Activated CD8-positive, alpha-beta T cell treated with anti-CD3 and anti-CD28 coated beads for 36 hours (primary cell): ENCODE measurements around the gene BDNF. TPM values are rescaled to one million over a fixed set of nuclear protein-coding genes. Genes with fewer than 3 reads are reported as not detected.

Source experiments
- ATAC-seq: fragments of 200-7000 bp; cut with Tn5 transposase; one replicate; pipeline ENCODE4 v1.10.0; 2021; ENCODE audit warnings: mild to moderate bottlenecking, moderate library complexity
- CTCF ChIA-PET: fragments of 350-600 bp; sonication (Branson Sonifier 250); formaldehyde crosslinking; loops from one replicate; lab custom pipeline; 2021; ENCODE audit warnings: antibody characterized with exemption; lab: Charles Lee
- POLR2A ChIA-PET: fragments of 350-600 bp; sonication (Branson Sonifier 250); formaldehyde crosslinking; loops from one replicate; lab custom pipeline; 2021; ENCODE audit warnings: antibody characterized with exemption; lab: Charles Lee
- DNase-seq: peaks from one replicate; pipeline ENCODE4 v3.0.0-alpha.2; 2020
- H3K27ac Mint-ChIP-seq: one replicate; pipeline ENCODE4 v1.8.0; 2021; ENCODE audit warnings: mild to moderate bottlenecking, mixed read lengths
- H3K27me3 Mint-ChIP-seq: one replicate; pipeline ENCODE4 v1.8.0; 2021; ENCODE audit warnings: mixed read lengths
- H3K36me3 Mint-ChIP-seq: one replicate; pipeline ENCODE4 v1.8.0; 2021; ENCODE audit warnings: low read depth, mixed read lengths
- H3K4me1 Mint-ChIP-seq: one replicate; pipeline ENCODE4 v1.8.0; 2021; ENCODE audit warnings: low read depth, mixed read lengths
- H3K4me3 Mint-ChIP-seq: one replicate; pipeline ENCODE4 v1.8.0; 2021; ENCODE audit warnings: mild to moderate bottlenecking, moderate library complexity, mixed read lengths
- H3K9me3 Mint-ChIP-seq: one replicate; pipeline ENCODE4 v1.8.0; 2021; ENCODE audit warnings: mixed read lengths
- CTCF ChIP-seq: fragments of 200-600 bp; IDR thresholded peaks from one replicate; pipeline ENCODE4 v1.8.0; 2022; ENCODE audit warnings: antibody characterized with exemption, mild to moderate bottlenecking
- intact Hi-C: fragments of 100-400 bp; cut with micrococcal nuclease; formaldehyde crosslinking; loops from one replicate; pipeline ENCODE4 v1.10.0; 2022
- total RNA-seq, 2 experiments: library from RNA; stranded (reverse); gene quantifications; one replicate each; pipeline ENCODE4 v1.2.3, GENCODE V29; 2021

Gene BDNF
- total RNA-seq, 2 experiments from 2014 or later = not detected

- ATAC-seq (no peak), DNase-seq (peak; percentile 35)
- ChIA-PET POLR2A (no interaction called here), CTCF (interaction anchor here (2.5 kb wide), 1 partner anchor 21 kb away, joined by 7 read pairs; no protein-coding TSS in a partner anchor)
- peaks cover 66% of the 10 kb centered on the region for H3K27me3 Mint-ChIP-seq
- TF ChIP-seq CTCF = no peak
- H3K4me3 Mint-ChIP-seq = no peak overlapping the region
- H3K4me1 Mint-ChIP-seq = peaks cover 12% of the 10 kb centered on the region
- H3K27ac Mint-ChIP-seq = no peak overlapping the region
- peaks cover 2% of the 10 kb centered on the region for H3K36me3 Mint-ChIP-seq
- peaks cover 16% of the 10 kb centered on the region for H3K9me3 Mint-ChIP-seq
- intact Hi-C loops = no loop called here
These were observed 20.1 kb upstream of the BDNF start for GRCh38 chr11:27720277-27720830.

DNA sequence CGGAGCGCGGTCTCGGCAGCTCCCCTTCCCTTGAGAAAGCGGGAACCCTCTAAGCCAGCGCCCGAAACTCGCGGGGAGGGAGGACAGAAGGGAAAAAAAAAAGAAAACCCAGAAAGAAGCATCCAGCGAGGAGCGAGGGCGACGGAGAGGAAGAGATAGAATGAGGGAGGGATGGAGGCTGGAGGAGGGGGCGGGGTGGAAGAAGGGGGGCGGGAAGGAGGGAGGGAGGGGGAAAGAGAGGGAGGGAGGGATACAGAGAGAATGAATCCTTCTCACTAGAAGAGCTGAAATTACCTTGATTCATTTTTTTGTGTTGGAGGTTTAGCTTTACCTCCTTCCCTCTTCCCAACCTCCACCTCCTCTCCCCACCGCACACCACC lies 19.3 kb upstream of the BDNF start:
- H3K4me1 Mint-ChIP-seq = peaks cover 12% of the 10 kb centered on the region
- no peak overlapping the region for H3K27ac Mint-ChIP-seq
- H3K36me3 Mint-ChIP-seq = peaks cover 2% of the 10 kb centered on the region
- H3K27me3 Mint-ChIP-seq = peaks cover 65% of the 10 kb centered on the region
- DNase-seq (no peak), ATAC-seq (no peak)
- no peak overlapping the region for H3K4me3 Mint-ChIP-seq
- peaks cover 16% of the 10 kb centered on the region for H3K9me3 Mint-ChIP-seq
- POLR2A ChIA-PET = interaction anchor here (0.7 kb wide), 1 partner anchor 22 kb away, joined by 3 read pairs; no protein-coding TSS in a partner anchor
- CTCF ChIA-PET = interaction anchor here (1.2 to 2.5 kb wide), 3 partner anchors 13 to 222 kb away, joined by 3 to 7 read pairs (median 3); no protein-coding TSS in a partner anchor
- TF ChIP-seq CTCF = no peak
- intact Hi-C loops = no loop called here

DNA sequence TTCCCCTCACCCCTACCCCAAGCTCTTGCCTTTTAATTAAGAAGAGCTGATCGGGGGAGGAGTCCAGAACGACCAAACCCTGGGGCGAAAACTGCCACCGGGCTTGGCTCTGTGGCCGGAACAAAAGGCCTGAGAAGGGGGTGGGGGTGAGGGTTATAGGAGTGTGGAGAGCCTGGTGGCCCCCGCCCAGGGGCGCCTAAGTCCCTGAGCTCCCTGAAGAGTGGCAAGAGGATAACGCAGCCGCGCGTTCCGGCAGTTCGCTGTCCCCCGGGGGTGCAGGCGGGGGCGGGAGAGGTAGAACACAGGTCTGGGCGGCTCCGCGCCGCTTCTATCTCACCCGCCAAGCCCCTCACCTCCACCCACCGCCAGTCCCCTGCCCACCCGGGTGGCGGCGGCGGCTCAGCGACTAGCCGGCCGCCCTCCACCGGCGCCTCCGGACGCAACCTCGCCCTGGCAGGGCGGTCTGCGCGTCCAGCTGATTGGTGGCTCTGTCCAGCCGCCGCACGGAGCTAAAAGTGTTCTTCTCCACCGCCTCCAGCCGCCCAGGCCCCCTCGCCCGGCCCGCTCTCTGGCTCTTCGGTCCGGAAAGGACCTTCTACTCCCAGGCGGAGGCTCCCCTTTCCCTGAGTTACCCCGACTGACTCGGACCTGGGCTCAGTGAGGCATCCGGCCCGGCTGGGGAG lies 18.7 kb upstream of the BDNF start:
- peaks cover 2% of the 10 kb centered on the region for H3K36me3 Mint-ChIP-seq
- H3K9me3 Mint-ChIP-seq = peaks cover 16% of the 10 kb centered on the region
- TF ChIP-seq CTCF = no peak
- H3K27me3 Mint-ChIP-seq = peaks cover 64% of the 10 kb centered on the region
- peaks cover 12% of the 10 kb centered on the region for H3K4me1 Mint-ChIP-seq
- intact Hi-C loops = no loop called here
- DNase-seq = no peak
- CTCF ChIA-PET = interaction anchor here (1.2 to 2.5 kb wide), 3 partner anchors 13 to 222 kb away, joined by 3 to 7 read pairs (median 3); no protein-coding TSS in a partner anchor
- H3K27ac Mint-ChIP-seq = no peak overlapping the region
- POLR2A ChIA-PET = interaction anchor here (0.7 kb wide), 1 partner anchor 22 kb away, joined by 3 read pairs; no protein-coding TSS in a partner anchor
- H3K4me3 Mint-ChIP-seq = no peak overlapping the region
- ATAC-seq = no peak

DNA sequence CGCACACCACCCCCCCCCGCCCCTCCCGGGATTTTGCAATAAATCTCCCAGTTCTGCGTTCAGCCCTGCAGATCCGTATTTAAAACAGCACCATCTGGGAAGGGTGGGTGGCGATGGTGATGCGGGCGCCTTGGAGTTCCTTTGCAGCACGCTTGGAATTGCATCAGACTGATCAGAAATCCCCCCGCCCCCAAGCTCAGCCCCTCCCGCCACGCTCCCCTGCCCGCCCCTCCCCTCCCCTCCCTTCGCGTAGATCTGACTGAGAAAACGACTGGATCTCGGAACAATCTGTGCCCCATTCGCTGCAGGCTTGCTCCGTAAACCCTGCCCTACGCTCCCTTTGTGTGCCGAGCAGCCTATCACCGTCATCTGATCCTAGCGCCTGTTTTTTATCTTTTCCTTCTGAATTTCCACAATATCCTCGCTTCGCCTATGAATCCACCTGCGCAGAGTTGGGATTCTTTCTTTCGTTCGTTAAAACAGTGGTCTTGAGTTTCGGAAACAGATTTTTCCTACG lies 18.1 kb upstream of the BDNF start:
- H3K27ac Mint-ChIP-seq = no peak overlapping the region
- TF ChIP-seq CTCF = no peak
- ATAC-seq = no peak
- no peak overlapping the region for H3K4me3 Mint-ChIP-seq
- intact Hi-C loops = no loop called here
- POLR2A ChIA-PET = no interaction called here
- H3K36me3 Mint-ChIP-seq = peaks cover 2% of the 10 kb centered on the region
- CTCF ChIA-PET = interaction anchor here (1.1 to 2.5 kb wide), 3 partner anchors 12 to 23 kb away, joined by 3 to 7 read pairs (median 5); no protein-coding TSS in a partner anchor
- no peak for DNase-seq
- peaks cover 12% of the 10 kb centered on the region for H3K4me1 Mint-ChIP-seq
- peaks cover 59% of the 10 kb centered on the region for H3K27me3 Mint-ChIP-seq
- peaks cover 16% of the 10 kb centered on the region for H3K9me3 Mint-ChIP-seq
